CD4-positive, alpha-beta T cell (primary cell): Measurements from ENCODE around the gene MTSS2. TPM values are rescaled to one million over a fixed set of nuclear protein-coding genes. Genes with fewer than 3 reads are reported as not detected.

ENCODE experiments used
- ATAC-seq: fragments of 200-7000 bp; cut with Tn5 transposase; one replicate; pipeline ENCODE4 v1.10.0; 2022; ENCODE audit warnings: mild to moderate bottlenecking; ENCODE audit not compliant: poor library complexity
- CTCF ChIA-PET: fragments of 350-600 bp; sonication (Branson Sonifier 250); formaldehyde crosslinking; loops from one replicate; lab custom pipeline; 2021; ENCODE audit warnings: antibody characterized with exemption, inconsistent platforms; lab: Charles Lee
- POLR2A ChIA-PET: fragments of 350-600 bp; sonication (Branson Sonifier 250); formaldehyde crosslinking; loops from one replicate; lab custom pipeline; 2021; ENCODE audit warnings: antibody characterized with exemption, inconsistent platforms; lab: Charles Lee
- DNase-seq, 14 experiments: peaks; one replicate each; pipeline ENCODE4 v3.0.0-alpha.2; 2013 to 2020; ENCODE audit warnings: mixed read lengths in 2 of 14
- H3K27ac ChIP-seq, 2 donors: one replicate each; pipeline versions ENCODE4 v1.5.1 to v1.7.0; 2013; ENCODE audit warnings: low read length in 2 of 2, low read depth in 1 of 2, mild to moderate bottlenecking in 1 of 2
- H3K27me3 ChIP-seq, 2 experiments: 1 replicate in 1 of 2; 2 replicates in 1 of 2; pipeline versions ENCODE4 v1.6.1 to v1.7.0; 2013; ENCODE audit warnings: low read length in 2 of 2, control low read depth in 1 of 2, mild to moderate bottlenecking in 1 of 2, moderate library complexity in 1 of 2; ENCODE audit not compliant: insufficient read depth in 2 of 2, control insufficient read depth in 1 of 2
- H3K36me3 ChIP-seq: one replicate; pipeline ENCODE4 v1.6.1; 2013; ENCODE audit warnings: low read length, control low read depth; ENCODE audit not compliant: insufficient read depth
- H3K4me1 ChIP-seq: one replicate; pipeline ENCODE4 v1.6.1; 2013; ENCODE audit warnings: low read length, control low read depth; ENCODE audit not compliant: insufficient read depth
- H3K4me3 ChIP-seq: one replicate; pipeline ENCODE4 v1.5.1; 2013; ENCODE audit warnings: mild to moderate bottlenecking, low read length, moderate library complexity
- H3K9me3 ChIP-seq, 2 experiments: 1 replicate in 1 of 2; 2 replicates in 1 of 2; pipeline versions ENCODE4 v1.6.1 to v1.7.0; 2013; ENCODE audit warnings: low read length in 2 of 2, mild to moderate bottlenecking in 2 of 2, control low read depth in 1 of 2, moderate library complexity in 1 of 2; ENCODE audit not compliant: control insufficient read depth in 1 of 2, insufficient read depth in 1 of 2
- H3K27ac Mint-ChIP-seq: one replicate; pipeline ENCODE4 v1.8.0; 2020; ENCODE audit warnings: mixed read lengths
- H3K27me3 Mint-ChIP-seq: one replicate; pipeline ENCODE4 v1.8.0; 2021; ENCODE audit warnings: mixed read lengths
- H3K36me3 Mint-ChIP-seq: one replicate; pipeline ENCODE4 v1.8.0; 2021; ENCODE audit warnings: low read depth, mixed read lengths
- H3K4me1 Mint-ChIP-seq: one replicate; pipeline ENCODE4 v1.8.0; 2021; ENCODE audit warnings: low read depth, mixed read lengths
- H3K4me3 Mint-ChIP-seq: one replicate; pipeline ENCODE4 v1.8.0; 2020; ENCODE audit warnings: mild to moderate bottlenecking, mixed read lengths
- H3K9me3 Mint-ChIP-seq: one replicate; pipeline ENCODE4 v1.8.0; 2020; ENCODE audit warnings: mixed read lengths
- CTCF ChIP-seq: fragments of 200-600 bp; IDR thresholded peaks from one replicate; pipeline ENCODE4 v1.8.0; 2022; ENCODE audit warnings: antibody characterized with exemption, mild to moderate bottlenecking
- intact Hi-C, 2 experiments: fragments of 100-400 bp; cut with DNase I in 1 of 2; cut with micrococcal nuclease in 1 of 2; formaldehyde crosslinking; loops; one replicate each; pipeline versions ENCODE4 v1.15.1 to v1.9.0; 2023 to 2025; cut with DNase I, micrococcal nuclease
- total RNA-seq, 174 experiments: library from RNA in 2 of 174; stranded (reverse) in 2 of 174; gene quantifications; one replicate each; pipeline ENCODE4 v1.2.3 and lab custom pipeline; 2021 to 2026

MTSS2 gene
- total RNA-seq, 2 experiments from 2014 or later: 15.4 to 16.4 TPM

- Histone ChIP-seq H3K27me3 (no peaks in the 10 kb centered on the region), H3K9me3 (no peaks in the 10 kb centered on the region), H3K4me1 (peaks cover 4% of the 10 kb centered on the region), H3K27ac (no peak overlapping the region), H3K36me3 (no peaks in the 10 kb centered on the region), H3K4me3 (no peak overlapping the region)
- intact Hi-C loops: loop anchor here (5.0 to 10.0 kb wide), 3 partner anchors 284 to 1257 kb away; no protein-coding TSS in a partner anchor
- no peaks in the 10 kb centered on the region for H3K36me3 Mint-ChIP-seq
- no peaks in the 10 kb centered on the region for H3K9me3 Mint-ChIP-seq
- no peak for DNase-seq
- no peak for TF ChIP-seq CTCF
- H3K27me3 Mint-ChIP-seq: no peaks in the 10 kb centered on the region
- ChIA-PET CTCF (no interaction called here), POLR2A (no interaction called here)
- no peak overlapping the region for H3K4me3 Mint-ChIP-seq
- peaks cover 4% of the 10 kb centered on the region for H3K4me1 Mint-ChIP-seq
- ATAC-seq: no peak
- no peak overlapping the region for H3K27ac Mint-ChIP-seq
Observed at GRCh38 chr16:70651524-70651923, 34.3 kb downstream of the MTSS2 start.

GRCh38 chr16:70650216-70650615, 35.6 kb downstream of the MTSS2 start:
- TF ChIP-seq CTCF: no peak

GRCh38 chr16:70649300-70649699, 36.6 kb downstream of the MTSS2 start:
- ATAC-seq (no peak), DNase-seq (no peak)
- no peak for TF ChIP-seq CTCF
- Mint-ChIP-seq H3K36me3 (no peaks in the 10 kb centered on the region), H3K27ac (no peak overlapping the region), H3K9me3 (no peaks in the 10 kb centered on the region), H3K4me1 (peaks cover 4% of the 10 kb centered on the region), H3K27me3 (no peaks in the 10 kb centered on the region), H3K4me3 (no peak overlapping the region)
- Histone ChIP-seq H3K27ac (no peak overlapping the region), H3K27me3 (no peaks in the 10 kb centered on the region), H3K4me3 (no peak overlapping the region), H3K4me1 (peaks cover 4% of the 10 kb centered on the region), H3K9me3 (no peaks in the 10 kb centered on the region), H3K36me3 (no peaks in the 10 kb centered on the region)
- ChIA-PET POLR2A (no interaction called here), CTCF (no interaction called here)
- intact Hi-C loops: no loop called here

More at GRCh38 chr16:70650216-70650615, 35.6 kb downstream of the MTSS2 start:
- H3K4me3 Mint-ChIP-seq: no peak overlapping the region
- ChIA-PET CTCF (no interaction called here), POLR2A (no interaction called here)
- no peaks in the 10 kb centered on the region for H3K9me3 ChIP-seq
- no peak for DNase-seq
- H3K27me3 ChIP-seq: no peaks in the 10 kb centered on the region
- H3K4me3 ChIP-seq: no peak overlapping the region
- ATAC-seq: no peak
- no peaks in the 10 kb centered on the region for H3K9me3 Mint-ChIP-seq
- peaks cover 4% of the 10 kb centered on the region for H3K4me1 Mint-ChIP-seq
- H3K27ac Mint-ChIP-seq: no peak overlapping the region
- H3K36me3 Mint-ChIP-seq: no peaks in the 10 kb centered on the region
- H3K27me3 Mint-ChIP-seq: no peaks in the 10 kb centered on the region
- no peaks in the 10 kb centered on the region for H3K36me3 ChIP-seq
- intact Hi-C loops: loop anchor here (5.0 to 10.0 kb wide), 3 partner anchors 283 to 1255 kb away; no protein-coding TSS in a partner anchor
- peaks cover 4% of the 10 kb centered on the region for H3K4me1 ChIP-seq
- no peak overlapping the region for H3K27ac ChIP-seq
